ENCODE measurements around the gene RELT. TPM values are rescaled to one million over a fixed set of nuclear protein-coding genes. Genes with fewer than 3 reads are reported as not detected.

RELT gene
- total RNA-seq, 2 donors from 2014 or later = 2.0 to 7.0 TPM

- H3K9me3 ChIP-seq = no peaks in the 10 kb centered on the region
- peaks cover 79% of the 10 kb centered on the region for H3K36me3 ChIP-seq
- TF ChIP-seq CTCF (IDR thresholded peaks at IDR 0.05) = no peak
- H3K4me3 ChIP-seq = no peak overlapping the region
- peak; percentile 70 for DNase-seq (ENCODE audit: low spot score)
- no peaks in the 10 kb centered on the region for H3K27me3 ChIP-seq
- H3K4me1 ChIP-seq = peaks cover 0 to 18% of the 10 kb centered on the region in 2 donors
- H3K27ac ChIP-seq = peak overlapping the region; percentile 3 to 23
These were observed 16.9 kb upstream of the RELT start for GRCh38 chr11:73359341-73359740.

GRCh38 chr11:73359930-73360742, 16.1 kb upstream of the RELT start:
- Histone ChIP-seq H3K27me3 (no peaks in the 10 kb centered on the region), H3K9me3 (no peaks in the 10 kb centered on the region), H3K4me1 (peaks cover 0 to 18% of the 10 kb centered on the region in 2 donors), H3K4me3 (no peak overlapping the region), H3K36me3 (peaks cover 87% of the 10 kb centered on the region), H3K27ac (peak overlapping the region in 1 of 2 donors; percentile 23)
- no peak for TF ChIP-seq CTCF (IDR thresholded peaks at IDR 0.05)
- DNase-seq (ENCODE audit: low spot score) = no peak

GRCh38 chr11:73360743-73361369, 15.3 kb upstream of the RELT start:
- peaks cover 89% of the 10 kb centered on the region for H3K36me3 ChIP-seq
- H3K27me3 ChIP-seq = no peaks in the 10 kb centered on the region
- TF ChIP-seq CTCF (IDR thresholded peaks at IDR 0.05) = no peak
- peaks cover 0 to 18% of the 10 kb centered on the region in 2 donors for H3K4me1 ChIP-seq
- DNase-seq (ENCODE audit: low spot score) = no peak
- no peak overlapping the region for H3K27ac ChIP-seq
- H3K9me3 ChIP-seq = no peaks in the 10 kb centered on the region
- no peak overlapping the region for H3K4me3 ChIP-seq

GRCh38 chr11:73361953-73362776, 14.0 kb upstream of the RELT start:
- Histone ChIP-seq H3K36me3 (peaks cover 83% of the 10 kb centered on the region), H3K27ac (no peak overlapping the region), H3K9me3 (no peaks in the 10 kb centered on the region), H3K4me3 (no peak overlapping the region), H3K4me1 (peaks cover 0 to 22% of the 10 kb centered on the region in 2 donors), H3K27me3 (no peaks in the 10 kb centered on the region)
- no peak for DNase-seq (ENCODE audit: low spot score)
- TF ChIP-seq CTCF (IDR thresholded peaks at IDR 0.05) = no peak

GRCh38 chr11:73363147-73363546, 13.1 kb upstream of the RELT start:
- peaks cover 0 to 22% of the 10 kb centered on the region in 2 donors for H3K4me1 ChIP-seq
- no peak for TF ChIP-seq CTCF (IDR thresholded peaks at IDR 0.05)
- peaks cover 80% of the 10 kb centered on the region for H3K36me3 ChIP-seq
- H3K27me3 ChIP-seq = no peaks in the 10 kb centered on the region
- no peak for DNase-seq (ENCODE audit: low spot score)
- no peaks in the 10 kb centered on the region for H3K9me3 ChIP-seq
- H3K4me3 ChIP-seq = no peak overlapping the region
- no peak overlapping the region for H3K27ac ChIP-seq
